GM18868 (cell line): ENCODE measurements around the gene XPR1.
"Not testable (repeated sequence)": the region's sequence is repeated elsewhere in the genome, so short reads cannot be mapped to it uniquely, and the experiment has no call there.

ENCODE experiments used
- ATAC-seq: cut with Tn5 transposase; IDR thresholded peaks from one replicate; pipeline ENCODE4 v1.9.1; 2021; ENCODE audit warnings: mild to moderate bottlenecking, moderate library complexity; ENCODE audit not compliant: unreplicated experiment

The XPR1 gene

DNA sequence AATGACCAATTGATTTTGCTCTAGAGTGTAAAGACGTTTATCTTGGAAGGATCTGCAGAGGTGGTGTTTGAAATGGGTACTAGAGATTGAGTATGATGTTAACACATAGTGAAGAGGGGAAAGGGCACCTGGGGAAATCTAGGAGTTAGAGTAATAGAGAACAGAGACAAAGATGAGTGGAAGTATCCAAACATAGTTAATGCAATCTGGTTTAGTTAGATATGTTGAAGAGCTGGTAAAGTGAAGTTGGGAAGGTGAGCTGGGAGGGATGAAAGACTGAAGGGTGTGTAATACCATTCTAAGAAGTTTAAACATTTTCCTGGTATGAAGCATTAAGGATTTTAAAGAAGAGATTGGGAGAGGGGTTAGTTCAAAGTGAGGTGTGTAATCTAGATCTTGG is 11.0 kb downstream of the XPR1 start:
- ATAC-seq: no peak

GRCh38 chr1:180643693-180644092 is 11.9 kb downstream of the XPR1 start:
- no peak for ATAC-seq

GRCh38 chr1:180644526-180645192 is 12.8 kb downstream of the XPR1 start:
- ATAC-seq: no peak

- ATAC-seq: not testable (repeated sequence)
Observed at GRCh38 chr1:180645261-180645660, 13.4 kb downstream of the XPR1 start.

GRCh38 chr1:180646093-180646492 is 14.3 kb downstream of the XPR1 start:
- ATAC-seq: no peak

DNA sequence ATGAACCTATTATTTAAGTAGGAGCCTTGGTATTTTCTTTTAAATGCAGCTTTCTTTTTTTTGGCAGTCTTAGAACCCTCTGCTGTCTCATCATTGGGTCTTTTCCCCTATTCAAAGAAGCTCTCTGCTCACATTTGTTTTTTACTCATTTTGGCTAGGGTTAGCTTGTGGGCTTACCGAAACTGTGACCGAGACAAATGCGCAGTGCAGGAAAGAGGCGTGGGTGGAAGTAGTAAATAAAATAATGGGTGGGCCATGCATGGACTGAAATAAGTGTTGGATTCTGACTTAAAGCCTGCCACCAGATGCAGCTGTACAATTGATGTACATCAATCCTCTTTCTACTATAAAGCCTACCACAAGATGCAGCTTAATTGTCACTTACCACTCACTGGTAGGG is 14.7 kb downstream of the XPR1 start:
- no peak for ATAC-seq

GRCh38 chr1:180652792-180653191 is 21.0 kb downstream of the XPR1 start:
- no peak for ATAC-seq

DNA sequence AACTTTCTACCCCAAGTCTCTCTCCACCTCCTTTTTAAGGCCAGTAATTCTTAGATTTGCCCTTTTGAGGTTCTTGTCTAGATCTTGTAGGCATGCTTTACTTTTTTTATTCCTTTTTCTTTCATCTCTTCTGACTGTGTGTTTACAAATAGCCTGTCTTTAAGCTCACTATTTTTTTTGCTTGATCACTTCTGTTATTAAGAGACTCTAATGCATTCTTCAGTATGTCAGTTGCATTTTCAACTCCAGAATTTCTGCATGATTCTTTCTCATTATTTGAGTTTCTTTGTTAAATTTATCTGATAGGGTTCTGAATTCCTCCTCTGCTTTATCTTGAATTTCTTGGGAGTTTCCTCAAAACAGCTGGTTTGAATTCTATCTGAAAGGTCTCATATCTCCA is 30.9 kb downstream of the XPR1 start:
- ATAC-seq: no peak

- ATAC-seq: no peak
Observed at GRCh38 chr1:180670681-180671080, 38.9 kb downstream of the XPR1 start.

- no peak for ATAC-seq
Observed at GRCh38 chr1:180672105-180672504, 40.3 kb downstream of the XPR1 start.

GRCh38 chr1:180672505-180672904 is 40.7 kb downstream of the XPR1 start:
- ATAC-seq: no peak

DNA sequence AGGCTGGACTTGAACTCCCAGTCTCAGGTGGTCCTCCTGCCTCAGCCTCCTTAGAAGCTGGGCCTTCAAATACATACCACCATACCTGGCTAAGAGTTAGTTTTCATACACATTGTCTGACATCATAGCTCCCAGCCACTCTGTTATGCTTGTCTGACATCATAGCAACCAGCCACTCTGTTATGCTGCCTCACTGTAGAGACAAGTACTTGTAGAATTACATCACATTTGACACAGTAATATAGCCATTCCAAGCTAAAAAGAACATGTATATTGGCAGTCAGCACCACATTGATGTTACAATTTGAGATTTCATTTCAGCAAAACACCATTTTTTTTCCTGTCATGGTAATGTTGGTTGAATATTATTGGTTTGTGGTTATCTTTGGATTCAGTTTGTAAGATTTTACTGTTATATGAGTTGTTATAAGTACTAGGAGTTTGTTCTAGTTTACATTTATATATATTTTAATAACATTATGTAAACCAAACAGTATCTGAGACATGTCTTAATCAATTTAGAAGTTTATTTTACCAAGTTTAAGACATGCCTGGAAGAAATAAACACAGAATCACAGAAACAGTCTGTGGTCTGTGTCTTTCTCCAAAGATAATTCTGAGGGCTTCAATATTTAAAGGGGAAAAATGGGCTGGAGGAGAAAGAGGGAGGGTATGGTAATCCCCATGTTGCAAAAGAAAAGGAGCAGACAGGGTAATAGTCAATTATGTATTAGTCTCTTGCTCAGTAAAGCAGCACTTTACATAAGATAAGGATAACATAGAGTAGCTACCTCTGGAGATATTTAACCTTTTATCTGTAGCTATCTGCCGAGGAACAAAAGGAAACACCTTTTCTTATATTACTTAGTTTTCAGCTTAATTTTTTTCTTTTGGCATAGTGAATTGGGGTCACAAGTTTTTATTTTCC is 43.0 kb downstream of the XPR1 start:
- ATAC-seq: no peak

GRCh38 chr1:180675586-180675985 is 43.8 kb downstream of the XPR1 start:
- no peak for ATAC-seq

GRCh38 chr1:180680558-180681144 is 48.8 kb downstream of the XPR1 start:
- ATAC-seq: no peak

DNA sequence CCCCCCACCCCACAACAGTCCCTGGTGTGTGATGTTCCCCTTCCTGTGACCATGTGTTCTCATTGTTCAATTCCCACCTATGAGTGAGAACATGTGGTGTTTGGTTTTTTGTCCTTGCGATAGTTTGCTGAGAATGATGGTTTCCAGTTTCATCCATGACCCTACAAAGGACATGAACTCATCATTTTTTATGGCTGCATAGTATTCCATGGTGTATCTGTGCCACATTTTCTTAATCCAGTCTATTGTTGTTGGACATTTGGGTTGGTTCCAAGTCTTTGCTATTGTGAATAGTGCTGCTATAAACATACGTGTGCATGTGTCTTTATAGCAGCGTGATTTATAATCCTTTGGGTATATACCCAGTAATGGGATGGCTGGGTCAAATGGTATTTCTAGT is 51.3 kb downstream of the XPR1 start:
- not testable (repeated sequence) for ATAC-seq

- ATAC-seq: no peak
Observed at GRCh38 chr1:180691322-180691913, 59.6 kb downstream of the XPR1 start.

- ATAC-seq: no peak
Observed at GRCh38 chr1:180693564-180694244, 61.9 kb downstream of the XPR1 start.

DNA sequence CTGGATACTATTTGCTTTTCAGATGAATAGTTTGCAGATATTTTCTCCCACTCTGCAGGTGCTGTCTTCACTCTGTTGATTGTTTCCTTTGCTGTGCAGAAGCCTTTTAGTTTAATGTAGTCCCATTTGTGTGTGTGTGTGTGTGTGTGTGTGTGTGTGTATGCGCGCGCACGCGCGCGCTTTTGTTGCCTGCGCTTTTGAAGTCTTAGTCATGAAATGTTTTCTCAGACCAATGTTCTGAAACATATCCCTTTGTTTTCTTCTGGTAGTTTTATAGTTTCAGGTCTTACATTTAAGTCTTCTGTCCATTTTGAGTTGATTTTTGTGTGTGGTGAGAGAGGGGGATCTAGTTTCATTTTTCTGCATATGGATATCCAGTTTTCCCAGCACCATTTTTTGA is 63.5 kb downstream of the XPR1 start:
- ATAC-seq: no peak

DNA sequence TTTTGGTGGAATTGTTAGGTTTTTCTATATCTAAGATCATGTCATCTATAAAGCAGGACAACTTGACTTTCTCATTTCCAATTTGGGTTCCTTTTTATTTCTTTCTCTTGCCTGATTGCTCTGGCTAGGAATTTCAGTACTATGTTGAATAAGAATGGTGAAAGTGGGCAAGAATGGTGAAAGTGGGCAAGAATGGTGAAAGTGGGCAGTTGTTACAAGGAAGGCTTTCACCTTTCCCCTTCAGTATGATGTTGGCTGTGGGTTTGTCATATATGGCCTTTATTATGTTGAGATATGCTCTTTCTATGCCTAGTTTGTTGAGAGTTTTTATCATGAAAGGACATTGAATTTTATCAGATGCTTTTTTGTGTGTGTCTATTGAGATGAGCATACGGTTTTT is 64.5 kb downstream of the XPR1 start:
- ATAC-seq: no peak

- ATAC-seq: no peak
Observed at GRCh38 chr1:180698580-180698979, 66.8 kb downstream of the XPR1 start.

GRCh38 chr1:180702376-180702775 is 70.6 kb downstream of the XPR1 start:
- not testable (repeated sequence) for ATAC-seq
